Mesenchymal stem cell (in vitro differentiated cells and primary cell): ENCODE data around the gene LSP1. TPM values are rescaled to one million over a fixed set of nuclear protein-coding genes. Genes with fewer than 3 reads are reported as not detected.
"Not testable (repeated sequence)": the region's sequence is repeated elsewhere in the genome, so short reads cannot be mapped to it uniquely, and the experiment has no call there.

Experiments used
- DNase-seq: peaks from one replicate; pipeline ENCODE4 v3.0.0-alpha.2; 2013
- H2AFZ ChIP-seq: one replicate; pipeline ENCODE4 v1.6.1; 2013; ENCODE audit warnings: low read depth, mild to moderate bottlenecking, control low read depth, inconsistent platforms, low read length, moderate library complexity
- H2AK5ac ChIP-seq: 2 replicates; pipeline ENCODE4 v1.6.1; 2013; ENCODE audit warnings: low read length, moderate library complexity, mild to moderate bottlenecking, inconsistent platforms; ENCODE audit not compliant: severe bottlenecking
- H2BK120ac ChIP-seq: one replicate; pipeline ENCODE4 v1.6.1; 2013; ENCODE audit warnings: low read depth, mild to moderate bottlenecking, inconsistent platforms, low read length, moderate library complexity
- H2BK12ac ChIP-seq, 2 experiments: one replicate each; pipeline ENCODE4 v1.6.1; 2013; ENCODE audit warnings: inconsistent platforms in 2 of 2, low read length in 2 of 2, mild to moderate bottlenecking in 2 of 2, moderate library complexity in 2 of 2, control low read depth in 1 of 2
- H2BK15ac ChIP-seq: one replicate; pipeline ENCODE4 v1.6.1; 2013; ENCODE audit warnings: mild to moderate bottlenecking, low read depth, inconsistent platforms; ENCODE audit not compliant: poor library complexity, severe bottlenecking
- H2BK5ac ChIP-seq: 2 replicates; pipeline ENCODE4 v1.6.1; 2013; ENCODE audit warnings: low read depth, mild to moderate bottlenecking, low read length, control low read depth, inconsistent platforms; ENCODE audit not compliant: poor library complexity, severe bottlenecking
- H3K14ac ChIP-seq, 2 experiments: one replicate each; pipeline ENCODE4 v1.6.1; 2013; ENCODE audit warnings: inconsistent platforms in 2 of 2, low read length in 2 of 2, control low read depth in 1 of 2, mild to moderate bottlenecking in 1 of 2, moderate library complexity in 1 of 2
- H3K18ac ChIP-seq, 2 experiments: one replicate each; pipeline ENCODE4 v1.6.1; 2013; ENCODE audit warnings: inconsistent platforms in 2 of 2, low read length in 2 of 2, control low read depth in 1 of 2, low read depth in 1 of 2, mild to moderate bottlenecking in 1 of 2
- H3K23ac ChIP-seq, 2 experiments: one replicate each; pipeline ENCODE4 v1.6.1; 2013; ENCODE audit warnings: inconsistent platforms in 2 of 2, low read length in 2 of 2, mild to moderate bottlenecking in 2 of 2, moderate library complexity in 2 of 2, control low read depth in 1 of 2
- H3K27ac ChIP-seq: 2 replicates; pipeline ENCODE4 v1.5.1; 2013; ENCODE audit warnings: mild to moderate bottlenecking, moderate library complexity, low read length, control low read depth, inconsistent platforms; ENCODE audit not compliant: poor library complexity, severe bottlenecking
- H3K27me3 ChIP-seq, 2 experiments: 2 replicates each; pipeline versions ENCODE4 v1.6.1 to v1.7.0; 2013; ENCODE audit warnings: low read length in 2 of 2, mild to moderate bottlenecking in 2 of 2, moderate library complexity in 2 of 2, control low read depth in 1 of 2, inconsistent platforms in 1 of 2; ENCODE audit not compliant: control insufficient read depth in 1 of 2, insufficient read depth in 1 of 2
- H3K36me3 ChIP-seq, 2 experiments: 2 replicates each; pipeline versions ENCODE4 v1.6.1 to v1.7.0; 2013; ENCODE audit warnings: low read length in 2 of 2, control low read depth in 1 of 2, inconsistent platforms in 1 of 2, low read depth in 1 of 2, mild to moderate bottlenecking in 1 of 2; ENCODE audit not compliant: insufficient read depth in 2 of 2, control insufficient read depth in 1 of 2
- H3K4ac ChIP-seq, 2 experiments: one replicate each; pipeline ENCODE4 v1.6.1; 2013; ENCODE audit warnings: inconsistent platforms in 2 of 2, low read length in 2 of 2, mild to moderate bottlenecking in 2 of 2, moderate library complexity in 2 of 2, control low read depth in 1 of 2, low read depth in 1 of 2
- H3K4me1 ChIP-seq: 2 replicates; pipeline ENCODE4 v1.6.1; 2013; ENCODE audit warnings: low read depth, low read length, control low read depth; ENCODE audit not compliant: control insufficient read depth, insufficient read depth
- H3K4me2 ChIP-seq: 2 replicates; pipeline ENCODE4 v1.6.1; 2013; ENCODE audit warnings: low read length, mild to moderate bottlenecking, inconsistent platforms; ENCODE audit not compliant: poor library complexity, severe bottlenecking
- H3K4me3 ChIP-seq, 2 experiments: 2 replicates each; pipeline versions ENCODE4 v1.5.1 to v1.7.0; 2013; ENCODE audit warnings: low read length in 2 of 2, mild to moderate bottlenecking in 2 of 2, control low read depth in 1 of 2, low read depth in 1 of 2; ENCODE audit not compliant: insufficient read depth in 1 of 2
- H3K79me1 ChIP-seq: replicated peaks from 2 replicates; pipeline ENCODE4 v1.6.1; 2013; ENCODE audit warnings: mild to moderate bottlenecking, control low read depth, low read length, inconsistent platforms; ENCODE audit not compliant: poor library complexity, severe bottlenecking
- H3K9ac ChIP-seq: 2 replicates; pipeline ENCODE4 v1.7.0; 2013; ENCODE audit warnings: mild to moderate bottlenecking, low read length, moderate library complexity
- H3K9me3 ChIP-seq: 2 replicates; pipeline ENCODE4 v1.7.0; 2013; ENCODE audit warnings: mild to moderate bottlenecking, low read length; ENCODE audit not compliant: control insufficient read depth
- H4K8ac ChIP-seq: one replicate; pipeline ENCODE4 v1.6.1; 2013; ENCODE audit warnings: inconsistent platforms, mild to moderate bottlenecking, low read length, moderate library complexity
- H4K91ac ChIP-seq: one replicate; pipeline ENCODE4 v1.6.1; 2013; ENCODE audit warnings: mild to moderate bottlenecking, low read length, inconsistent platforms
- WGBS: methylation state at CpG from one replicate; pipeline ENCODE4 v1.1.7; 2013; ENCODE audit warnings: mixed read lengths; 5-methylcytosine and 5-hydroxymethylcytosine counted together
- polyA plus RNA-seq, 2 experiments: library from polyadenylated mRNA; stranded (reverse); fragments of 200-250 nt; gene quantifications; one replicate each; pipeline ENCODE4 v1.2.3, GENCODE V29; 2013

Gene LSP1, protein sequence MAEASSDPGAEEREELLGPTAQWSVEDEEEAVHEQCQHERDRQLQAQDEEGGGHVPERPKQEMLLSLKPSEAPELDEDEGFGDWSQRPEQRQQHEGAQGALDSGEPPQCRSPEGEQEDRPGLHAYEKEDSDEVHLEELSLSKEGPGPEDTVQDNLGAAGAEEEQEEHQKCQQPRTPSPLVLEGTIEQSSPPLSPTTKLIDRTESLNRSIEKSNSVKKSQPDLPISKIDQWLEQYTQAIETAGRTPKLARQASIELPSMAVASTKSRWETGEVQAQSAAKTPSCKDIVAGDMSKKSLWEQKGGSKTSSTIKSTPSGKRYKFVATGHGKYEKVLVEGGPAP
- polyA plus RNA-seq (2013, experiment 1 of 2): 1.3 TPM
- 1.3 TPM for polyA plus RNA-seq (2013, experiment 2 of 2)

DNA sequence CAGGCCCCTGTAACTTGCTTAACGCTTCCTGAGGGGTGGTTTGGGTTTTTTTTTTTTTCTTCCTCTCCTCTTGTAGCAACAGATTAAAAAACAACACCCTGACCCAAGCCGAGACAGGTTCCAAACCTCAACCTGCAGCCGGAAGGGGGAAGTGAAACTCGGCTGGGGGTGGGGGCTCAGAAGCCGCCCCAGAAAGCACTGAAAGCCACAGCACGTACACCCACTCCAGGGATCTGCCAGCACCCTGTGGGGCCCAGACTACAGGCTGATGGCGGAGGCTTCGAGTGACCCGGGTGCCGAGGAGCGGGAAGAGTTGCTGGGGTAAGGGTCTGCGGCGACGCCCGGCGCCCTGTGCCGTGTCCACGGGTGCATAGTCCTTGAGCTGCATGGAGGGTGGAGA, at the start of gene LSP1:
TSS of gene LSP1 (plus strand) at position 208 of the 400 bp plus-strand sequence. CDS start at position 269, 61 bp downstream.
- Histone ChIP-seq H2AFZ (no peak within 1 kb of the TSS), H3K18ac (no peak within 1 kb of the TSS), H3K14ac (no peak within 1 kb of the TSS), H2BK12ac (no peak within 1 kb of the TSS), H3K4ac (no peak within 1 kb of the TSS), H4K8ac (no peak within 1 kb of the TSS), H3K9ac (no peak within 1 kb of the TSS), H2BK15ac (no peak within 1 kb of the TSS), H4K91ac (peak within 1 kb of the TSS; percentile 12), H2BK5ac (no peak within 1 kb of the TSS), H3K27ac (no peak within 1 kb of the TSS), H3K79me1 (no peaks in the 10 kb centered on the region), H3K9me3 (no peaks in the 10 kb centered on the region), H2BK120ac (no peak within 1 kb of the TSS), H3K23ac (no peak within 1 kb of the TSS), H3K27me3 (peaks cover 5 to 21% of the 10 kb centered on the region in 2 experiments), H2AK5ac (no peak within 1 kb of the TSS), H3K36me3 (no peaks in the 10 kb centered on the region), H3K4me2 (no peak within 1 kb of the TSS), H3K4me3 (peak within 1 kb of the TSS in 1 of 2 experiments; percentile 1), H3K4me1 (peaks cover 18% of the 10 kb centered on the region)
- 89% methylated on average over 17 of the region's 18 CpGs for WGBS
- DNase-seq: no peak

DNA sequence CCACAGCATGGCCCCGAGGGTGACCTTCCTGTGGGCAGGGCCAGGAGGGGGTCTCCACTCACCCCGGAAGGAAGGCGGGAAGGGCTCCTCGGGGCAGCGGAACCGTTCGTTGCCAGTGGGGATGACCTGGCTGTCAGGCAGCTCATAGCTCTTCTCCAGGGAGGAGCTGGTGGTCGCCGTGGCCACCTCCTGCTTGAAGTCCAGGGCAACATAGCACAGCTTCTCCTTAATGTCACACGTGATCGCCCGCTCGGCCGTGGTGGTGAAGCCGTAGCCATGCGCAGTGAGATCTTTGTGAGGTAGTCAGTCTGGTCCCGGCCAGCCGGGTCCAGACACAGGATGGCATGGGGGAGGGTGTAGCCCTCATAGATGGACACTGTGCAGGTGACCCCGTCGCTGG, 49.6 kb upstream of the LSP1 start:
- Histone ChIP-seq H3K27ac (no peak overlapping the region), H3K23ac (no peak overlapping the region), H2AK5ac (no peak overlapping the region), H4K91ac (no peak overlapping the region), H3K9ac (no peak overlapping the region), H2AFZ (no peak overlapping the region), H2BK12ac (no peak overlapping the region), H2BK5ac (no peak overlapping the region), H3K9me3 (no peaks in the 10 kb centered on the region), H2BK120ac (no peak overlapping the region), H3K4me3 (no peak overlapping the region), H3K4me2 (no peak overlapping the region), H3K27me3 (peaks cover 7 to 49% of the 10 kb centered on the region in 2 experiments), H3K79me1 (no peaks in the 10 kb centered on the region), H3K18ac (no peak overlapping the region), H4K8ac (no peak overlapping the region), H3K4ac (no peak overlapping the region), H3K4me1 (no peaks in the 10 kb centered on the region), H2BK15ac (no peak overlapping the region), H3K36me3 (no peaks in the 10 kb centered on the region), H3K14ac (no peak overlapping the region)
- no peak for DNase-seq
- 96% methylated on average over 20 of the region's 20 CpGs for WGBS

DNA sequence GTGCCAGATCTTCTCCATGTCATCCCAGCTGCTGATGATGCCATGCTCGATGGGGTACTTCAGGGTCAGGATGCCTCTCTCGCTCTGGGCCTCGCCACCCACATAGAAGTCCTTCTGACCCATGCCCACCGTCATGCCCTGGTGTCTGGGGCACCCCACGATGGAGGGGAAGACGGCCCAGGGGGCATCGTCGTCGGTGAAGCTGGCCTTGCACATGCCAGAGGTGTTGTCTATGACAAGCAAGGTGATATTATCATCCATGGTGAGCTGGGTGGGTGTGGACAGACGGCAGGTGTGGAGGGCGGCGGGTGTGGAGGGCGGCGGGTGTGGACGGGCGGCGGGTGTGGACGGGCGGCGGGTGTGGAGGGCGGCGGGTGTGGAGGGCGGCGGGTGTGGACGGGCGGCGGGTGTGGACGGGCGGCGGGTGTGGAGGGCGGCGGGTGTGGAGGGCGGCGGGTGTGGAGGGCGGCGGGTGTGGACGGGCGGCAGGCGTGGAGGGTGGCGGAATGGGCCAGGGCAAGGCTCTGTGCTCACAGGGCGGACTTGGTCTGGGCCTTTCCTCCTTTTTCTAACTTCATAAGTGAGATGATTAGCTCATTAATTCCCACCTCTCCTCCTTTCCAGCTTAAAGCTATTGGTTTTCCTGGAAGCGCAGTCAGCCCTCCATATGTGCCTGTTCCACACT, 48.9 kb upstream of the LSP1 start:
- H3K18ac ChIP-seq, H3K27ac ChIP-seq, H3K4me3 ChIP-seq, H3K36me3 ChIP-seq, H2BK5ac ChIP-seq, H3K9me3 ChIP-seq, H3K23ac ChIP-seq, H2BK120ac ChIP-seq, H2BK15ac ChIP-seq, H3K4me1 ChIP-seq, H2BK12ac ChIP-seq, H2AFZ ChIP-seq, H3K9ac ChIP-seq, H3K4ac ChIP-seq, H4K8ac ChIP-seq, H2AK5ac ChIP-seq, H3K14ac ChIP-seq, H3K4me2 ChIP-seq, H3K79me1 ChIP-seq, H4K91ac ChIP-seq, DNase-seq: not testable (repeated sequence)
- WGBS: 95% methylated on average over 15 of the region's 42 CpGs
- peaks cover 7 to 46% of the 10 kb centered on the region in 2 experiments for H3K27me3 ChIP-seq

DNA sequence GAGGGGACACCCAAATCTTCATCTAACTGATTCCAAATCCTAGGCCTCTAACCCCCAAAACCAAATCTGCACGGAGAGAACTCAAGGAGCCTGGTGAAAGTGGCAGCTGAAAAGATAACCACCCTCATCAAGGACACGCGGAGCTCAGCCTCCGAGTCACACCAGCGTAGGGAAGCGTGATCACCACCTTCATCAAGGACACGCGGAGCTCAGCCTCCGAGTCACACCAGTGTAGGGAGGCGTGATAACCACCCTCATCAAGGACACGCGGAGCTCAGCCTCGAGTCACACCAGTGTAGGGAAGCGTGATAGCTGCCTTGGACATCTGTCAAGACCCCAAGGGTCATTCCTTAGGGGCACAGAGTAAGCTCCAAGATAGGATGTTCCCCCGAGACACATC, 47.4 kb upstream of the LSP1 start:
- H3K4me2 ChIP-seq: no peak overlapping the region
- 92% methylated on average over 15 of the region's 15 CpGs for WGBS
- no peak overlapping the region for H3K4me3 ChIP-seq
- no peak overlapping the region for H3K9ac ChIP-seq
- H2BK120ac ChIP-seq: no peak overlapping the region
- H2BK12ac ChIP-seq: no peak overlapping the region
- no peaks in the 10 kb centered on the region for H3K79me1 ChIP-seq
- no peak overlapping the region for H2AK5ac ChIP-seq
- no peak overlapping the region for H2BK5ac ChIP-seq
- no peaks in the 10 kb centered on the region for H3K9me3 ChIP-seq
- no peak overlapping the region for H3K23ac ChIP-seq
- H4K8ac ChIP-seq: no peak overlapping the region
- H3K4me1 ChIP-seq: no peaks in the 10 kb centered on the region
- no peak overlapping the region for H3K4ac ChIP-seq
- H2BK15ac ChIP-seq: no peak overlapping the region
- no peak overlapping the region for H3K27ac ChIP-seq
- no peak for DNase-seq
- H4K91ac ChIP-seq: no peak overlapping the region
- peaks cover 7 to 53% of the 10 kb centered on the region in 2 experiments for H3K27me3 ChIP-seq
- H3K36me3 ChIP-seq: no peaks in the 10 kb centered on the region
- H3K14ac ChIP-seq: no peak overlapping the region
- H2AFZ ChIP-seq: no peak overlapping the region
- H3K18ac ChIP-seq: no peak overlapping the region
